ENCODE data around the gene LAMB3.
A peak's percentile ranks its signal among the peaks of the same experiment; 100 is the strongest.

LAMB3 gene

DNA sequence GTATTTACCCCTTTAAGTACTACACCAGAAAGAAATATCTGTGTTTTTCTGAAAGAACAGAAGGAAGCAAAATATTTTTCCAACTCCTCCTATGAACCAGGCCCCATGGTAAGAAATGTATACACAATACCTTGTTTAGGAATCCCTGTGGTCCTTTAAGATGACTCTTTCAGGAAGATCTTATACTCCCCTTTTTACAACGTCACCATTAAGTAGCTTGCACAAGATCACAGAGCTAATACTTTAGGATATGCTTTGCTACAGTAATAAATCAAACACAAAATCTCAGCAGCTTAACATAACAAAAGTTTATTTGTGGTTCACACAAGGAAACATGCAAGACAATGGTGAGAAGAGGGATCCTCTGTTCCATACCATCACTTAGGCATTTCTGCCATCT is 8.8 kb upstream of the LAMB3 start:
- no peak for DNase-seq (ENCODE audit: low read depth)

DNA sequence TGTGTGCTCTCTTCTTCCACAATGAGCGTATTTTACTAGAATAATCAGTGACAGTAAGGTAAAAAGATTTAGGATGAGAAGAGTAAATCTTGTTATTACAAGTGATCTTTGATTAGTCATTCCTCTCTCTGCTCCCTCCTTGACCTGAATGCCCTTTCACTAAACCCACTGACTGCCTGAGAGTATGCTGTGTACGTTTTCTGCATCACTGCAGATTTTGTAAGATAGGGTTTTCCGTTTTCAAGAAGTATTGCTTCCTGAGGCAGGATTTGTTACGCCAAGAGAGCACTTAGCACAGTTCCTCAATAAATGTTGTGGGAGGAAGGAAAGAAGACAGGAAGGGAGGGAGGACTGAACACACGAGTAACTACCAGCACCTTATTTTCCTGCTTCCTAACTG is 7.7 kb upstream of the LAMB3 start:
- DNase-seq (ENCODE audit: low read depth) = no peak

DNA sequence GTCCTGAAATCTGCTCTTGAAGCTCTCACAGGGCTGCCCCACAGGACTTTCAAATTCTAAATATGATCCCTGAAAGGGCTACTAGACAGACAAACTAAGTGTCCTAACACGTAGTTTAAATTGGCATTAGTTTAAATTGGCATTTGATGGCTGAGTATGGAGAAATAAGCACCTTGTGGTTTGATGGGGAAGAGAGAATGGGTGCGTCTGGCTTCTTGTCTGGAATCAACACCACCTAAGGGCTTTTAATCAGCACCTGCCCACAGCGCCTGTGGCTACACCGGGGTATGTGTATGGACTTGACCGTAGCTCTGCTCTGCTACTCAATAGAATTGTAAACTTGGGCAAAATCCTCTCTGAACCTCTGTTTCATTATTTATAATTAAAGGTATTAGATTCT is 5.7 kb upstream of the LAMB3 start:
- no peak for DNase-seq (ENCODE audit: low read depth)

DNA sequence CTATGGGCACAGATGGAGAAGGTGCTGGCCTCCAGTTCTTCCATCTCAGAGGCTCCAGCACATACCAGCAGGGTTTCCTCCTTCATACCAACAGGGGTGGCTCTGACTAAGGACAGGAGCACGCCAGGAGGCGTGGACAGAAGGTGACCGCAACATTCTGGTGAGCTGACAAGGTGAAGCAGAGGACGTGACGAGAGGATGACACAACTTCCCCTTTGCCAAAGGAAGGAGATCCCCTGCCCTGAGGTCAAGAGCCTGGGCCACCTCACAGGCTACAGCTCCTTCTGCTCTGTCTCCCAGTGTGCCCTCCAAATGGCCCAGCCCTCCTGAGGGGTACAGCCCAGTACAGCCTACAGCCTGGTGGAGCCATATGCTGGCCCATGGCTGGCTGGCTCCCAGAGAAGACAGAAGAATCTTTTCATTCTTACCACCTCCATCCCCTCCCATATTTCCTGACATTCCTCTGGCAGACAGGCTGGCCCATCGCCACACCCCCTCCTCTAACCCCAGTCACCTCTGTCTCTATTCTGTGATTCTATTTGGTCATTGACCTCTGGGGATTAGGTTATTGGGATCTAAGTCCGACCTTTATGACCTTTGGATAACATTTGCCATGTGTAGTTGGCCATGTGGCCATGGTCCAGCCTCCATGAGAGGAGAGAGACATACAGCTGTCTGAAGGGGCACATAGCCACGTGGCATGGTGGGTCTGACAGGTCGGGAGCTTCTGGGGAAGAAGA is 5.1 kb upstream of the LAMB3 start:
- DNase-seq (ENCODE audit: low read depth) = no peak

DNA sequence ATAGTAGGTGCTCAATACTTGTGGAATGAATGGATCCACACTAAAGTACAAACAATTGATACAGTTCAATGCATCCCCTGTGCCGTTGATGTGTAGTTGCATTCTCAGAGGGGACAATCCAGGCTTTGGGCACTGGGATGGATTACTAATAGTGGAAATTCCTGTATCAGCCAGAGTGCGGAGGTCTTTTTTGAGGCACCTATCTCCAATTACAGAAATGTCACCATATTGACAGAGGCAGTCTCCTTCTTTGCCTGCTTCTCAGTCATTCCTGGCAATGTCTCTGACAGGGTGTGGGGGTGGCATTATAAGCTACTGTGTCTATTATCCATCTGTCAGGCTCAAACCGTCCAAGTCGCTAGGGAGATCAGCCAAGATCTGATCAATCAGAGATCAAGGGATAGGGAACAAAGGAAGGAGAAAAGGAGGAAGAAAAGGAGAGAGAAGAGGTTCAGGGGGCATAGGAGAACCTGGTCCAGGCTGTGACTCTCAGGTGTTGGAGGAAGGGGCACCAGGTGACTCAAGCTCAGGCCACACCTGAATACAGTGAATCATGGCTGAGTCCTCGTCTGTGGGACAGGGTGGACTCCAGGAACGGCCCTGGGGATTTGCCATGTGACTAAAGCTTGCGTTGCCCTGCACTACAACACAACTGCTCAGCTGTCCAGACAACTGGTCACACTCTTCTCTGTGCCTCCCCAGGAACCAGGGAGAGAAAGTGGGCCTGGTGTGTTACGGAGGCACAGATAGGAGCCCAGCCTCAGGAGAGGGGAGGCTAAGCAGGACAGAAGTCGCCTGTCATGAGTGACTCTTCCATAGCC is 3.4 kb upstream of the LAMB3 start:
- no peak for DNase-seq (ENCODE audit: low read depth)

DNA sequence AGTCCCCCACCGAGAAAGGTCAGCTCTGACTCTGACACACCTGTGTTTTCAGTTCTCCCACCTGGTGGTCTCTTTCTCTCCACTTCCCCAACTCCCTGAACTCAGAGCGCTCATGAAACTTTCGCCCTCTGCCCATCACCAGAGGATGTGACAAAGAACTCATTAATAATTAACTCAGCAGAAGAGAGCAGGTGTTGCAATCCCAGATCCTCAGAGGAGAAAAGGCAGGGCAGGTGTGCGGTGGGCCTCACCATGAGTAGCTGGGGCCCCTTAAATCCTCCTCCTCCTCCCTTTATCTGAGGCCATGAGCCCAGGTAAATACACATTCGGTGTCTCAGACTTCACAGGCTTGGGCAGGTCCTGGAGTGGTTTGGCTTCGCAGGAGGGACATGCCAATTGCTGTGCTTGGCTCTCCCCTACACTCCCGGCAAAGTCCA is 1.7 kb upstream of the LAMB3 start:
- no peak for DNase-seq (ENCODE audit: low read depth)

DNA sequence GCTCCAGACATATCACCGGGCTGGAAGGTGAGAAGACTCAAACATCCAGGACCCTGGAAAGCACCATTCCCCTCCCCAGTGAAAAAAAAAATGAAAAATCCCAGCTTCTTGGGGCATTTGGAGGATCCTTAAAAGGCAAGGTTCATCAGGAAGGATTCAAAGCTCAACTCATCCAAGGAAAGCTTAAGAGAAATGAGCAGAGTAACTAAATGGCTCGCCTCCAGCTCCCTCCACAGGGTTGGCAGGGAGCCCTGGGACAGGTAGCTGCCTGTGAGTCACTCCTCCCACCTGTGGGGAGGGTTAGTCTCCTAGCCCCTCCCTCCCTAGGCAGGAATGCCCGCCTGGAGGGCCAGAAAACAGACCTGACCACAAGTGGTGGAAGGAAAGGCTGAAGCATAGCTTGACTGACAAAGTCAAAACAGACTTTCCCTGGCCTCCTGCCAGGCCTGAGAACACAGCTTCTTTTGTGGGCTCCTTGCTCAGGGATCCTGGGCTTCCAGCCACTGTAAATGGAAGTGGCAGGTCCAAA is 712 bp upstream of the LAMB3 start:
- peak; percentile 41 for DNase-seq (ENCODE audit: low read depth)

DNA sequence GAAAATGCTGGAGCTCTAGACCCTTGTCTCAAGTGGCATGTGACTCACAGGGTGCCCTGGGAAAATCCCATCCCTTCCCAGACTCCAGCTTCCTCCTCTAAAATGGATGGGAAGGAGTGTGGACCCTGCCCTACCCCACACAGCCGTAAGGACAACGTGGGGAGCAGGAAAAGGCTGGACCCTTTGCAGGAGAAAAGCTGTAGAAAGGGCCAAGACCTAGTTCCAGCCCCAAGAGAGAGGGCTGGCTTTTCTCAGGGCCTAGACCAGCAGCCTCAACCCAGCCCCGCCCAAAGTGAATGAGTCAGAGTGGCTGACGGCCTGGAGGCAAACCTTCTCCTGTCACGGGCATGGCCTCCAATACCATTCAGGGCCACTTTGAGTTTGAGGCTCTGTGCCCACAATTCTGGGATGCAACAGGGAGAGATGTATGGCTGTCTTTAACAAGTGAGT is 1.1 kb downstream of the LAMB3 start:
- DNase-seq (ENCODE audit: low read depth) = peak; percentile 58

DNA sequence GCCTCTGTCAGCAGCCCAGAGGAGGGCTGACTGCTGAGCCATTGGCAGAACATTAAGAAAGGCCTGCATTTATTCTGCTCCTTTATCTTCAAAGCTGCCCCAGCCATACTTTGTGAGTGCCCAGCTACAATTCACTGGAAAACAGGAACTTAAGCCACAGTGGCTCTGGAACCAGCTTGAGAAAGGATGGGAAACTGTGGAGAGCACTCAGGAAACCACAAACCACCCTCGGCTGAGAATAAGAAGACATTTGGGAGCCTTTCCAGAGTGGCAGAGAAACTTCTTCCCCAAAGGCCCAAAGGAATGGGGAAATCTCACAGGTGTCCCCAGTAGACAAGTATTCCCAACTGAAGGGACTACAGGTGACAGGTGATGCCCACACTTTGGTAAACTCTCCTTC is 1.8 kb downstream of the LAMB3 start:
- no peak for DNase-seq (ENCODE audit: low read depth)

DNA sequence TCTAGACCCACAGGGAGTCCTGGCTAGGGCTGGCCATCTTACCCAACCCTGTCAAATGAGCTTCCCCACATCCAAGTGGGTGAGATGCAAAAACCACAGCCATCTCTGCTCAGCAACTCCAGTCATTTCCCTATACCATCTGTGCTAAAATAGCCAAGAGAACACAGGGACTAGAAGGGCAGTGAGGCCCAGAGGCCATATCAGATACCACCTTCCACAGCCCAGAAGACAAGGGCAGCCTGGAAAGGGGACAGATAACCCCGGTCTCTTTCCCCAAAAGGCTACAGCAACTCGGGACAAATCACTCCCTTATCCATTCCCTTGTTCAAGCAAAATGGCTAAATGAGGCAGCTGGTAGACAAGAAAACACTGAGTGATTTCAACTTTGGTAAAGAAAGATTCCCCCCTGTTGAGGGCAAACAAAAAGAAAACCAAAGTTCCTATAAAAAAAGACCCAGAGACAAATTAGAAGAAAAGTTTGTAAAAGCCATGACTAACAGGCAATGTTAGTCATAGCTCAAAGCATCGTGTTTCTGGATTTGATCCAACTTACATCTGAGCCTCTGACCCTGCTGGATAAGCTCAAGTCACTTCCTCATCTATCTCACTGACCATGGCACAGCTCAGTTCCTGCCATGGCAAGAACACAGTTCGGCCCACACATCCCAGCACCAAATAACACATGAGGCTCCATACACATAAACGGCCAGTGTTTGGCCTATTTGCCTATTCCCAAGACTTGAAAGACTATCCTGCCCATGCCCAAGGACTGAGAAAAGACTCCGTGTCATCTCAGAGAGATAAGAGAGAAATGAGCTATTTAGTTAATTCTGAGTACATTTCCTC is 3.1 kb downstream of the LAMB3 start:
- DNase-seq (ENCODE audit: low read depth) = no peak

DNA sequence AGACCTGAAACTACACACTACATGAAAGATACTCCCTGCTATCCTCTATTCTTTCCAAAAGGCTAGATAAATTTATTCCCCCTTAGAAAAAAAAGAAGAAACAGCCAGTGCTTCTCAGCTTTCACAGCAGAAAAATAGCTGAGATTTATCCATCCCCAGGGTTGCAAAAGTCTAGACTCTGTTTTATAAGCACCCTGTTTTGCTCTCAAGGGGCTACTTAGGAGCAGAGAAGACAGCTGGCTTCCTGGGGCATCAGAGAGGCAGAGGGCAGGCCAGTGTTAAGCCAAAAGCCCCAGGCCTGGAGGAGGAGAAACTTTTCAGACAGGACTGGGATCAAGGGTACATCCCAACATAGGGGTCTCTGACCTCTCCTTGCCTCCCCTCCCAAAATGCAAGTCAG is 3.9 kb downstream of the LAMB3 start:
- no peak for DNase-seq (ENCODE audit: low read depth)

DNA sequence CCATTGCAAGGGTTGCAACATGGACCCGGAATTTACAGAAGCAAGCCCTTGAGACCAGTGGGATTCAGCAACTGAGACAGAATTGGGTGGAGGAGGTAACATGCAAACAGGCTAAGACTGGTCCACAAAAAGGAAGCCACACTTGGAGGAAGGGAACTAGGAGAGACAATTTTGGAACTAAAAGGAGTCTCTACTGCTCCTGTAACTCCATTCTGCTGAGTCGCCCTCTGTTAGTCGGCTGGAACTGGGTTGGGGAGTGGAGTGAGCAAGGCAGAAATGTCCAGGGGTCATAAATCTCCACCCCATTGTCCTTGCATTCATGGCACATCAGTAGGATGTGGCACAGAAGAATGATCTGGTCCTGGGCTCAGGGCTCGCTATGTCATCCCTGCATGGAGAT is 5.1 kb downstream of the LAMB3 start:
- no peak for DNase-seq (ENCODE audit: low read depth)

DNA sequence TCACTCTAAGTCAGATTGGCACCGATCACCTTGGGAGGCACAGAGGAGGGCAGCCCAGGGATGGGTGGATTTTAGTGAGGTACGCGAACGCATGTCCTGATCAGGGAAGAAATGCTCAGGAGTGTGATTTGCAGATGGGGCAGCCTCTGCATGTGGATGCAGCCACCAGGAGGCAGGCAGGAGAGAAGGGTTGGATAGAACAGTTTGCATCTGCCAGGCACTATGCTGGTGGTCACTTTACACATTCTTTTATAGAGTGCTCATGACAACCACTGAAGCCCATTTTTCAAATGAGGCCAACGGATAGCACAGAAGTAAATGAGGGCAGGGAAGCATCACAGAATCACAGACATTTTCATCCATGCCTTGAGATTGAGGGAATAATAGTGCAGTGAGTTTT is 5.7 kb downstream of the LAMB3 start:
- no peak for DNase-seq (ENCODE audit: low read depth)

DNA sequence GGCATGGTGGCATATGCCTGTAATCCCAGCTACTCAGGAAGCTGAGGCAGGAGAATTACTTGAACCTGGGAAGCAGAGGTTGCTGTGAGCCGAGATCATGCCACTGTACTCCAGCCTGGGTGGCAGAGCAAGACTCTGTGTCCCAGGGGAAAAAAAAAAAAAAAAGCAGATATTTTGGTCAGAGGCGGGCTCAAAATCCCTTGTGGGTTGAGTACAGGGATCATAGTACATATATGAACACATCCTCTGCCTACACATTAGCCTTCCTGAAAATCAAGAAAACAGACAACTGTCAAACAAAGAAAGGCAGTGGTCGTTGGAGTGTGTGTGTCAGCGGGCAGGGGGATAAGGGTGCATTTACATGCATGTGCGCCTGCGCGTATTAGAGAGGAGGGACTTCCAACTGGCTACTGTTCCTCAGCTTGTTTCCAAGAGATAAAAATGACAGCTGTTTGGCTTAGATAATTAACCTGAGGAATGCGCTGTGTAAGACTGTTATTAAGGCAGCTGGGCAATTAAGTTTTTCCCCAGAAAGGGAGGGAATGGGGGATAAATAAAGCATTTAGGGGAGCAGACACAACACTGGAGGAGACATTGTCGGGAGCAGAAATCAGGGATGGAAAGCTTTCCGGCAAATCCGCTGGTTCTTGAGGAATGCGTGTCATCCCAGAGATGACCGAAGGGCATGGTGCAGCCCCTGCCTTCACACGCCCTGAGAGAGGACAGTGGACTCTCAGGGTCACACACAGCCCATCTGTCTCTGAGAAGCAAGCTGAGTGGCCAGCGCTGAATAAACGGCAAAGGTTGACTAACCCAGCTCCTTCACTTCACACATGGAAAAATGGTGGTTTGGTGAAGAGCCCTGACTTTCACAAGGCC is 6.4 kb downstream of the LAMB3 start:
- no peak for DNase-seq (ENCODE audit: low read depth)

DNA sequence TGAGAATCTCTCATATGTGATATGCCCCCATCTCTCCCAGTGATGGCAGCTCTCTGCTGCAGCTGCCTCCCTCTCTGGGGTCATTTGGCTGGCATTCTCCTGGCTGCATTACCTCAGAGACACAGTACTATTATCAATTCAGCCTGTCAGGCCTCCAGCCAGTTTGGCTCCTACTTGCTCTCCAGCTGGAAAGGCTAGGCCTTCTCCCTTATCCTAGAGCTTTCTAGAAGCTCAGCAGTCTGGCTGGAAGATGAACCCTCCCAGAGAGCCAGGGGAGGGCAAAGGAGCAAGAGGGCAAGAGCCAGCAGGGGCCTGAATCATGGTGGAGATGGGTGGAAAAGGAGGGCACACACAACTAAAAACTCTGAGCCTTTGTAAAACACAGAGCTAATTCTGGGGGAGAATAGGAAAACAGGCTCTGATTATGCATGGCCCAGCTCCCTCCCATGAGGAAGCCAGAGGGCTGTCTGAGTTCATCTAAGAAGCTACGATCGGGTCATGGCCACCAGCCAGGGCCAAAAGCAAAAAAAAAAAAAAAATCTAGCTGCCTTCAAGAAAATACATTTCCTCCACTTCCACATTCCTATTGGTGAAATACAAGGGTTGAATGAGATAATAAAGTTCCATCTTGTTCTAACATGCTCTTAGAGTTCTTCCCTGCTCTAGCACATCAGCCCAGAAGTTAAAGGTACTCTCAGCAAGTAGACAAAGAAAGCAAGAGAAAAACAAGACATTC is 8.8 kb downstream of the LAMB3 start:
- DNase-seq (ENCODE audit: low read depth) = no peak

DNA sequence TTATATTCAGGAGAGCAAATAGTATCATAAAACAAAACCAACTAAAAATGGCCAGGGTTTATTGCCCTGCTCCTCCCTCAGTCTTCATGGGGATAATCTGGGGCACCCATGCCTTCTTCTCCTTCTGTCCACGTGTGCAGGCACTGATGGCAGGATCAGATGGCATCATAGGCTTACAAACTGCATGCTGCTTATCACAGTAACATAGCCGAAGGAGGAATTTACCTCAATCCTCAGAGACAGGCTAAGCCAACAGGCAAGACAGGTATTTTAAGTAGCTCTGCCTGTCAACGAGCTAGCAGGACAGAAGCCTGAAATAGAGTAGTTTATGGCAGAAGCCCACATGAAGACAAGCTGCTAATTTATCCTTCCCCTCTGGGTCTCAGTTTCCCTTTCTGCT is 9.4 kb downstream of the LAMB3 start:
- DNase-seq (ENCODE audit: low read depth) = no peak

DNA sequence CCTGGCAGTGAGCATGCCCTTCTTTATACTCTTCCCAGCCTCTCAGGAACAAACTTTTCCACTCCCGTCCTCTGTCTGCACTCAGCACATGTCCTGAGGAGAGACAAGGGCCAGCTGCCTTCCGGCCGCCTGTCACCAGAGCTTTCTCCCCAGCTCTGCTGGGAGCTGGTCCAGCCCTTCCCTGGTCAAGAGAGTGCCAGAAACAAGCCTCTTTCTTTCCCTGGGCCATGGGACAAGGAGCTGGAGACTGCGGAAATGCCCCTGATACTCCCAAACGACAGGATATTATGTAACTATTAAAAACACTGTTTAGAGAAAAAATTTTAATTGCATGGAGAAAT is 10.4 kb downstream of the LAMB3 start:
- DNase-seq (ENCODE audit: low read depth) = no peak

DNA sequence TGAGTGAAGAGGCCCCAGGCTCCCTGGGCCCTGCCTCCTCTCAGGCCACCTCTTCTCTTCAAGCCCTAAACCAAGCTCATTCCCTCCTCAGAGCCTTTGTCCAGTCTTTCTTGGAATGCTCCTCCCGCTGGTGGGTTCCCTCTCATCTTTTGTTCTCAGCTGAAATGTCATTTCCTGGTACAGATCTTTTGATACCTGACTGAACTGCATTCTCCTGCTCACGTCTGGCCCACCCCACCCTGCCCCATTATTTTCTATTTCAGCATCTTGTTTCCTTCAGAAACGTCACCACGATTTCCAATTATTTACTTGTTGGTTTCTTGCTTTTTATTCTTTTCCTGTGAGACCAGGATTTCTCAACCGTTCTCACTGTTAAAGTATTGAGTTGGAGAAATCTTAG is 16.4 kb downstream of the LAMB3 start:
- no peak for DNase-seq (ENCODE audit: low read depth)

DNA sequence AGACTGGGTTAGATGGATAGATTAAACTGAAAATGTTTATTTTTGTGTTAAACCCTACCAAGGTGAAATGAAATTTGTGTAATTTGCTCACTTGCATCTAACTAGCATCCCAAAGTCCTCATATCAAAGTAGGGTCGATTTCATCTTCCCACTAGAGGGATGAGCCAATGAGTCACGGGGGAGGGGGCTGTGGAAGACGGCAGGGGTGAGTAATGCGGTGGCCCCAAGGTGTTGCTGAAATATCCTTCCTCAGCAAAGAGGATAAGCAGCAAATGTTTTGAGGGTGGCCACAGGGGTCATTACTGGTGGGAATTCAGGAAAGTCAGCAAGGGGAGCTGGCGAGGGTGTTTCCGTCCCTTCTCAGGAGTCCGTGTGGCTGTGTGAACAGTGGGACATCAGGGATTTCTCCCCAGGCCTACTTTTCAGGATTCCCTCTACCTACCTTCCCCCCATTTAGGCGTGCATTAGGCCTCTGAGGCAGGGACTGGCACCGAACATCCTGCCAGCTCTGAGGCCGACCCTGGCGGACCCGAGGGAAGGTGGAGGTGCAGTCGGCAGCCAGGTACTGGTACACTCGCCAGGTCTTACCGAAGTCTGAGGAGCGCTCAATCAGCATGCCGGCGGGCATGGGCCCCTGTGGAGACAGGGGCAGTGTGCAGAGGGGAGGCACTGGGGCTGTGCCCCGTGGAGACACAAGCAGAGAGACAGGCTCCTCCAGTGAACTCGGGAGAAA is 18.1 kb downstream of the LAMB3 start:
- no peak for DNase-seq (ENCODE audit: low read depth)
